GM10847 (cell line): ENCODE results near the gene CDCP2.

Experiments used
- POLR2A ChIP-seq: IDR thresholded peaks from 2 replicates; pipeline ENCODE4 v1.6.1; 2011; ENCODE audit not compliant: insufficient read length; ENCODE audit errors: extremely low read depth

The CDCP2 gene

DNA sequence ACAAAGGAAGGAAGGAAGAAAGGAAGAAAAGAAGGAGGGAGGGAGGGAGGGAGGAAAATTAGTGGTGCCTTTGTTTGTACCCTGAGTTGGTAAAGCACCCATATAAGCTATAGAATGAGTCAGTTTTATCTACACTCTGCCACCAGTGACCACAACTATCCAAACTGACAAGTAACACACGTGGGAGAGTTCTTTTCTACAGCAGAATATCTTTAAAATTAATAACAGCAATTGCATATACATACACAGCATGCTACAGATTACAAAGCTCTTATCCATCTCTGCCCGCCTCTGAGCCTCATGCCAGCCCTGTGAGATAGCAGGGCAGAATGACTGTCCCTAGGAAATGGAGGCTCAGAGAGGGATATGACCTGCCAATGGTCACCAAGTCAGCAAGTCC lies 20.3 kb downstream of the CDCP2 start:
- no peak for TF ChIP-seq POLR2A

DNA sequence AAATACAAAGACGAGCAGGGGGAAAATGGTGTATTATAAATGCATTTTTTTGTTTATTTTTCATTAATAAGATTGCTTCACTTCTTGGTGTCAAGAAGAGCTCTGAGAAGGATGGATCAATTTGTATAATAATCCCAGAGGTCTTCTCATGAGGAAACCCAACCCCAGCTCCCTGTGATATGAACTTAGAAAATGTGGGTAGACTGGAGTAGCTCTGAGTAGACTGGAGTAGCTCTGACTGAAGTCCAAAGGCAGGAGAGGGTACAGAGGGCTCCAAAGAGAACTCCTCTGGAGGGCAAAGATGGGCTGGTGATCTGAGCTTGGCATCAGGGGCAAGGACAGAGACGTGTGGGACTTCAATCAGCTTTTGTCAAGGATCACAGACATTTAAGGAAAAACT lies 21.4 kb downstream of the CDCP2 start:
- TF ChIP-seq POLR2A = no peak

- no peak for TF ChIP-seq POLR2A
These were observed 22.9 kb downstream of the CDCP2 start for GRCh38 chr1:54129858-54130257.

DNA sequence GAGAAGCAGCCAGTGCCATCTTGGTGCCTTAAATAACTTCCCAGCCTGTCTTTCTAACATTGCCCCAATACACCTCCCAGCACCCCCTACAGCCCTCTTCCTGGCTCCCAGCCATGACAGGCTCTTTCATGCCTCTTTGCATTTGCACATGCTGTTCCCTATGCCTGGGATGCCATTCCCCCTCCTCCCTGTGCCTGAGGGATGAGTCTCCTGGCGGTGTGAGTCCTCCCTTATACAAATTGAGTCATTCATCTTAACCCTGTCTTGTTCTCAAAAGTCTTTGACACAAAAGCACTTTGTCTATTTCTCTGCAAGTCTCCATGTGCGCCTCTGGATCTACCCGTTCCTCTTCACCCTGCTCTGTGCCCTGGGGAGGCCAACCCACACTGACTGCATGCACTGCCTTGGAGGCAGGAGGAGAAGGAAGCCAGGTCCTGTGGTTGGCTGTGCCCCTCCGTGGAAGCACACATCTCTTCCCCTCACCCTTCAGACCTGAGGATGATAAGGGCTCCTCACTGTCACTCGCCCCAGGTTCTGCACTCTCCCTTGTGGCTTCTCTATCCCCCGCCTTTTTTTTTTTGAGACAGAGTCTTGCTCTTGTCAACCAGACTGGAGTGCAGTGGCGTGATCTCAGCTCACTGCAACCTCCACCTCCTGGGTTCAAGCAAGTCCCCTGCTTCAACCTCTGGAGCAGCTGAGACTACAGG lies 25.1 kb downstream of the CDCP2 start:
- TF ChIP-seq POLR2A = no peak

GRCh38 chr1:54126271-54126815 lies 26.5 kb downstream of the CDCP2 start:
- TF ChIP-seq POLR2A = no peak

- no peak for TF ChIP-seq POLR2A
These were observed 27.3 kb downstream of the CDCP2 start for GRCh38 chr1:54125386-54126070.

DNA sequence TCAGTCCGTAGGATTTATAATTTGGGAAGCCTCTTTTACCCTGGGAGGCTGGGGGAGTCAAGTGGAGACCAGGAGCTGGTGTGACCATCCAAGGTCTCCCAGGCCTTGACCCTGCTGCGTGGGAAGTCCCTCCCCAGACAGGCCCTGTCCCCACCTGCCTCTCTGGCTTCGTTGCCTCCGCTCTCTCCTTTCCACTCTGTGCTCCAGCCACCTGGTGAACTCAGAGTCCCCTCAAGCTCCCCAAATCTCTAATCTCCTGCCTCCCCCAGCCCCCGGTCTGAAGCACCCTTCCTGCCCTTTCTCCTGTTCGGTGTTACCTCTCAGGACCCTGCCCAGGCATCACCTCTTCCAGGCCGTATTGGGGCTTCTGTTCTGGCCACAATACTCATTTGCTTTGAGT lies 27.9 kb downstream of the CDCP2 start:
- no peak for TF ChIP-seq POLR2A

DNA sequence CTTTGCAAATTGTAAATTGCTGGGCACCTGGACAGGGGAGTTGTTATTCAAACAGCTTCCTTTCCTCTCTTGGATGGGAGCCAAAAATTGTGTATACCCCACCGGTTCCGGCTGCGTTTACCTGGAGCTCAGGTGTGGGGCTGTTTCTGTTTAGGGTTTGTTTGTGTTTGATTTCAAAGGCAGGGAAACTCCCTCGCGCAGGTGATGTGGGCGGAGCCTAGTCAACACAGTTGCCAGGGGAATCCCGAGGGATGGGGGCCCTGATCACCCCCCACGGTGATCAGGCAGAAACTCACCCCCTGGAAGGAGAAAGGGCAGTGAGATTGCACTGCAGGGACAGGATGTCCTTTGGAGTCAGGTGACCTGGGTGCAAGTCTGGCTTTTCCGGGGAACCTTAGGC lies 28.3 kb downstream of the CDCP2 start:
- TF ChIP-seq POLR2A = no peak

DNA sequence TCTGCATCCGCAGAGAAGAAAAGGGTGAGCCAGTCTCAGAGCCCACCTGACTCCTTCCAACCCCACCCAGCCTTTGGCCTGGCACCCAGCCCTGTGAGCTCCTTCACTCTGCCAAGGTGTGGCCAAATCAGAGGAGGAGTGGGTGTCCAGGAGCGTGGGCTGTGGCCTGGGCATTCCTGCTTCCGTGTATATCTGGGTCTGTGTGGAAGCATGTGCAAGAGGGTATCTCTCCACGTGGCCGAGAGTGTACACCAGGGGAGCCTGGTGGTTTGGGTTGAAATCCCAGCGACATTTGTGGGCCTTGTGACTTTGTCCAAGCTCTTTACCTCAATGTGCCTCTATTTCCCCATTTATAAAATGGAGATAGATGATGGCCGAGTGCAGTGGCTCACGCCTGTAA lies 29.8 kb downstream of the CDCP2 start:
- no peak for TF ChIP-seq POLR2A

GRCh38 chr1:54122135-54122751 lies 30.6 kb downstream of the CDCP2 start:
- TF ChIP-seq POLR2A = no peak

DNA sequence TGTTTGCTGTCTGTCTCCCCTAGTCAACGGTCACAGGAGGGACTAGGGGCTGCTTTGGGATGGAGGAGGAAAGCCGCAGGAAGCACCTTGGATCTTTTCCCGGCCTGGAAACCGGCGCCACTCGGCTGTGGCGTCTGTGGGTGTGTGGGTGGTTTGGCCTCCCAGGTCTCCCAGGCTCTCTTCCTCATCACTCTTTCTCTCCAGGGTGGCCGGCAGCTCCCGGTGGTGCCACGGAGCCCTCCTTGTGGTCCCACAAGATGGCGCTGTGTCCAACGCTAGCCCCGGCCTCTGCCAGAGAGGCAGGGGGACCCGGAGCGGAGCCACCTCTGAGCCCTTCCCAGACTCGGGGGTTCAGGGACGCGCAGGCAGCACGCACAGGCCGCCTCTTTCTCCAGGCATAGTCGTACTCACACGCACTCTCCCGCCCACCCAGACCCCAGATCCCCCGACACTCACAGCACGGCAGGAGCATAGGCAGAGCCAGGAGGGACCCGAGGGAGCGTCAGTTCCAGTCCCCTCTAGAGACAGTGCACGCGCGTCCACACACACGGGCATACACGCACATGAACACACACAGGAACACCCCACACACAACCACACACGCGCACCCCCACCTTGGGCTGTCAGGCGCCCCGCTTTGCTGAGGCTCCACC lies 31.2 kb downstream of the CDCP2 start:
- TF ChIP-seq POLR2A = no peak

GRCh38 chr1:54120698-54121481 lies 31.9 kb downstream of the CDCP2 start:
- TF ChIP-seq POLR2A = no peak

GRCh38 chr1:54120018-54120697 lies 32.6 kb downstream of the CDCP2 start:
- no peak for TF ChIP-seq POLR2A

DNA sequence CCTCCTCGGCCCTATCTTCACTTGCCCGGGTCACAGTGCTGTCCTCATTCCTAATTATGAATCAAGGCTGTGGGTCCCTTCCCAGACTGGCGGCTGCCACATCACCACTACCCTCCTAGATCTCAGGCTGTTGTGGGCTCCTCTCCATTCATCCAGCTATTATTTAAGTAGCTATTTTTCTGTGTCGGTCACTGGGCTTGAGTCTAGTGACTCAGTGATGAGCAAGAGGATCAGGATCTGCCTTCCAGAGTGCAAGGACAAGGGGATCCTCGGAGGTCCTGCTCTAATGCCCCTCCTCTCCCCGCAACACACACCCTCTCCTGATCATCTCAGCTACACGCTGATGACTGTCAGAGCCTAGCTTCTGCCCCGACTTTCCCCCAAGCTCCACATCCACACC lies 34.1 kb downstream of the CDCP2 start:
- no peak for TF ChIP-seq POLR2A
